Measurements from ENCODE around the gene BMERB1.

GRCh38 chr16:15526731-15527130 lies 92.3 kb downstream of the BMERB1 start:
- no peak for TF ChIP-seq CTCF (conservative IDR thresholded peaks at IDR 0.05; ENCODE audit: low read depth in 2 of 2)
- TF ChIP-seq POLR2AphosphoS5 (IDR thresholded peaks at IDR 0.05; ENCODE audit: low read depth), result no peak
- TF ChIP-seq NANOG (IDR thresholded peaks at IDR 0.05; ENCODE audit: borderline replicate concordance), result no peak
- TF ChIP-seq REST (IDR thresholded peaks at IDR 0.05; ENCODE audit: unreplicated experiment), result no peak
- no peak for TF ChIP-seq EZH2 (IDR thresholded peaks at IDR 0.05; ENCODE audit: low read depth, unreplicated experiment)
- TF ChIP-seq EZH2phosphoT487 (IDR thresholded peaks at IDR 0.05; ENCODE audit: unreplicated experiment), result no peak
- TF ChIP-seq ETS1 (IDR thresholded peaks at IDR 0.05), result no peak
